WTC11 (cell line): ENCODE measurements around the gene CTNNA1. TPM values are rescaled to one million over a fixed set of nuclear protein-coding genes. Genes with fewer than 3 reads are reported as not detected.
"Not testable (repeated sequence)": the region's sequence is repeated elsewhere in the genome, so short reads cannot be mapped to it uniquely, and the experiment has no call there.

Experiments
- ATAC-seq: fragments of 200-7000 bp; cut with Tn5 transposase; 2 replicates; pipeline ENCODE4 v1.10.0; 2021; ENCODE audit warnings: mild to moderate bottlenecking, moderate library complexity
- CTCF ChIA-PET: fragments of 300-600 bp; sonication (Branson Sonifier 250); formaldehyde crosslinking; loops from one replicate; lab custom pipeline; 2021; ENCODE audit warnings: antibody characterized with exemption; lab: Charles Lee
- POLR2A ChIA-PET: fragments of 350-600 bp; sonication (Branson Sonifier 250); formaldehyde crosslinking; loops from one replicate; lab custom pipeline; 2021; ENCODE audit warnings: antibody characterized with exemption; lab: Charles Lee
- DNase-seq: peaks from one replicate; pipeline ENCODE4 v3.0.0; 2021; ENCODE audit warnings: low spot score
- H3K27ac Mint-ChIP-seq: 2 replicates; pipeline ENCODE4 v1.8.0; 2021; ENCODE audit warnings: mixed read lengths
- H3K27me3 Mint-ChIP-seq: 2 replicates; pipeline ENCODE4 v1.8.0; 2021; ENCODE audit warnings: low read depth, mild to moderate bottlenecking, moderate library complexity, mixed read lengths
- H3K36me3 Mint-ChIP-seq: 2 replicates; pipeline ENCODE4 v1.8.0; 2021; ENCODE audit warnings: mixed read lengths
- H3K4me1 Mint-ChIP-seq: 2 replicates; pipeline ENCODE4 v1.8.0; 2022; ENCODE audit warnings: mixed read lengths
- H3K4me3 Mint-ChIP-seq: 2 replicates; pipeline ENCODE4 v1.8.0; 2021; ENCODE audit warnings: mild to moderate bottlenecking, moderate library complexity, mixed read lengths
- H3K9me3 Mint-ChIP-seq: 2 replicates; pipeline ENCODE4 v1.8.0; 2021; ENCODE audit warnings: mixed read lengths
- ATF1 ChIP-seq: sonication (generic); formaldehyde crosslinking; IDR thresholded peaks from 2 replicates; pipeline ENCODE4 v1.8.1; 2023; ENCODE audit warnings: mild to moderate bottlenecking, moderate library complexity, missing genetic modification reagents
- ATF2 ChIP-seq: sonication (generic); formaldehyde crosslinking; IDR thresholded peaks from 2 replicates; pipeline ENCODE4 v1.8.1; 2022; ENCODE audit warnings: low read depth, missing genetic modification reagents, borderline replicate concordance
- ATF6 ChIP-seq: sonication (generic); formaldehyde crosslinking; IDR thresholded peaks from 2 replicates; pipeline ENCODE4 v1.8.1; 2023; ENCODE audit warnings: mild to moderate bottlenecking, missing genetic modification reagents
- E2F4 ChIP-seq: sonication (generic); formaldehyde crosslinking; IDR thresholded peaks from 2 replicates; pipeline ENCODE4 v1.8.1; 2022; ENCODE audit warnings: low read depth, mild to moderate bottlenecking, moderate library complexity, missing genetic modification reagents, borderline replicate concordance
- ESRRA ChIP-seq: sonication (generic); formaldehyde crosslinking; IDR thresholded peaks from 2 replicates; pipeline ENCODE4 v1.8.1; 2022; ENCODE audit warnings: mild to moderate bottlenecking, missing genetic modification reagents, borderline replicate concordance
- ETV6 ChIP-seq: sonication (generic); formaldehyde crosslinking; IDR thresholded peaks from 2 replicates; pipeline ENCODE4 v1.8.1; 2022; ENCODE audit warnings: mild to moderate bottlenecking, missing genetic modification reagents
- GABPB1 ChIP-seq: sonication (generic); formaldehyde crosslinking; IDR thresholded peaks from 2 replicates; pipeline ENCODE4 v1.8.1; 2023; ENCODE audit warnings: mild to moderate bottlenecking, missing genetic modification reagents
- GRHL2 ChIP-seq: fragments of 250-450 bp; sonication (Bioruptor Pico); IDR thresholded peaks from 2 replicates; pipeline ENCODE4 v1.8.0; 2022; ENCODE audit warnings: mild to moderate bottlenecking, moderate library complexity; ENCODE audit not compliant: insufficient replicate concordance, severe bottlenecking
- HMGXB4 ChIP-seq: sonication (generic); formaldehyde crosslinking; IDR thresholded peaks from 2 replicates; pipeline ENCODE4 v1.8.1; 2023; ENCODE audit warnings: mild to moderate bottlenecking, moderate library complexity, missing genetic modification reagents
- JUN ChIP-seq: sonication (generic); formaldehyde crosslinking; IDR thresholded peaks from 2 replicates; pipeline ENCODE4 v1.8.0; 2023; ENCODE audit warnings: mild to moderate bottlenecking, missing genetic modification reagents
- NR3C1 ChIP-seq: sonication (generic); formaldehyde crosslinking; conservative IDR thresholded peaks from 2 replicates; pipeline ENCODE4 v1.8.1; 2023; ENCODE audit warnings: low read depth, mild to moderate bottlenecking, missing genetic modification reagents
- OVOL2 ChIP-seq: fragments of 250-450 bp; sonication (Bioruptor Pico); IDR thresholded peaks from 2 replicates; pipeline ENCODE4 v1.9.0; 2021; ENCODE audit warnings: mild to moderate bottlenecking, borderline replicate concordance
- RORB ChIP-seq: fragments of 250-450 bp; sonication (Bioruptor Pico); IDR thresholded peaks from 2 replicates; pipeline ENCODE4 v1.9.0; 2021; ENCODE audit warnings: mild to moderate bottlenecking
- SMAD3 ChIP-seq: sonication (generic); formaldehyde crosslinking; IDR thresholded peaks from 2 replicates; pipeline ENCODE4 v1.8.0; 2022; ENCODE audit warnings: missing genetic modification reagents, mild to moderate bottlenecking, borderline replicate concordance
- TEAD1 ChIP-seq: sonication (generic); formaldehyde crosslinking; IDR thresholded peaks from 2 replicates; pipeline ENCODE4 v1.8.0; 2022; ENCODE audit warnings: mild to moderate bottlenecking, missing genetic modification reagents
- TP53 ChIP-seq: sonication (generic); formaldehyde crosslinking; IDR thresholded peaks from 2 replicates; pipeline ENCODE4 v1.8.1; 2023; ENCODE audit warnings: mild to moderate bottlenecking, missing genetic modification reagents
- ZMAT4 ChIP-seq: fragments of 250-450 bp; sonication (Bioruptor Pico); IDR thresholded peaks from 2 replicates; pipeline ENCODE4 v1.9.0; 2021; ENCODE audit warnings: mild to moderate bottlenecking
- ZNF396 ChIP-seq: fragments of 250-450 bp; sonication (Bioruptor Pico); IDR thresholded peaks from 2 replicates; pipeline ENCODE4 v1.8.0; 2021; ENCODE audit warnings: mild to moderate bottlenecking, moderate library complexity, borderline replicate concordance
- ZNF512 ChIP-seq: sonication (generic); formaldehyde crosslinking; IDR thresholded peaks from 2 replicates; pipeline ENCODE4 v1.8.1; 2022; ENCODE audit warnings: missing genetic modification reagents, borderline replicate concordance
- total RNA-seq: library from RNA; stranded (reverse); gene quantifications from 3 replicates; pipeline ENCODE4 v1.2.3, GENCODE V29; 2021

Gene CTNNA1
- total RNA-seq, 1 experiment from 2014 or later: 309 TPM

- TF ChIP-seq ATF6 (CRISPR knock-in tag): no peak
- no peak for TF ChIP-seq ATF2 (CRISPR knock-in tag)
- no peak for TF ChIP-seq ETV6 (CRISPR knock-in tag)
- TF ChIP-seq TP53 (CRISPR knock-in tag): no peak
- TF ChIP-seq GABPB1 (CRISPR knock-in tag): no peak
- TF ChIP-seq OVOL2: no peak
Observed at GRCh38 chr5:138833726-138834480, 80.7 kb downstream of the CTNNA1 start (continued).

GRCh38 chr5:138834853-138835252 lies 81.6 kb downstream of the CTNNA1 start:
- CTCF ChIA-PET: interaction anchor here (2.8 to 3.7 kb wide), 3 partner anchors 10 to 97 kb away, joined by 12 to 22 read pairs (median 16); no protein-coding TSS in a partner anchor
- H3K27me3 Mint-ChIP-seq, POLR2A ChIA-PET, H3K9me3 Mint-ChIP-seq, DNase-seq, ATAC-seq, H3K36me3 Mint-ChIP-seq: not testable (repeated sequence)
- peaks cover 91% of the 10 kb centered on the region for H3K4me1 Mint-ChIP-seq
- peak overlapping the region; percentile 98 for H3K27ac Mint-ChIP-seq
- H3K4me3 Mint-ChIP-seq: peak overlapping the region; percentile 63

GRCh38 chr5:138837160-138837559 lies 83.9 kb downstream of the CTNNA1 start:
- peaks cover 5% of the 10 kb centered on the region for H3K9me3 Mint-ChIP-seq
- ATAC-seq (no peak), DNase-seq (no peak)
- H3K4me1 Mint-ChIP-seq: peaks cover 72% of the 10 kb centered on the region
- ChIA-PET CTCF (no interaction called here), POLR2A (no interaction called here)
- peaks cover 13% of the 10 kb centered on the region for H3K36me3 Mint-ChIP-seq
- H3K4me3 Mint-ChIP-seq: no peak overlapping the region
- H3K27ac Mint-ChIP-seq: no peak overlapping the region
- H3K27me3 Mint-ChIP-seq: no peaks in the 10 kb centered on the region
- TF ChIP-seq HMGXB4 (no peak), NR3C1 (no peak), GRHL2 (CRISPR knock-in tag) (no peak), TEAD1 (CRISPR knock-in tag) (no peak), RORB (CRISPR knock-in tag) (no peak), JUN (CRISPR knock-in tag) (no peak), ZNF396 (CRISPR knock-in tag) (no peak), ZMAT4 (CRISPR knock-in tag) (no peak), ESRRA (CRISPR knock-in tag) (no peak), ZNF512 (CRISPR knock-in tag) (no peak), ATF1 (CRISPR knock-in tag) (no peak), ETV6 (CRISPR knock-in tag) (no peak), E2F4 (CRISPR knock-in tag) (no peak), SMAD3 (CRISPR knock-in tag) (no peak)
